ENCODE data around the gene LPIN1. TPM values are rescaled to one million over a fixed set of nuclear protein-coding genes. Genes with fewer than 3 reads are reported as not detected.
A peak's percentile ranks its signal among the peaks of the same experiment; 100 is the strongest.
"Not testable (repeated sequence)": the region's sequence is repeated elsewhere in the genome, so short reads cannot be mapped to it uniquely, and the experiment has no call there.

The LPIN1 gene
- total RNA-seq, 1 experiment from 2014 or later: 45.8 TPM

DNA sequence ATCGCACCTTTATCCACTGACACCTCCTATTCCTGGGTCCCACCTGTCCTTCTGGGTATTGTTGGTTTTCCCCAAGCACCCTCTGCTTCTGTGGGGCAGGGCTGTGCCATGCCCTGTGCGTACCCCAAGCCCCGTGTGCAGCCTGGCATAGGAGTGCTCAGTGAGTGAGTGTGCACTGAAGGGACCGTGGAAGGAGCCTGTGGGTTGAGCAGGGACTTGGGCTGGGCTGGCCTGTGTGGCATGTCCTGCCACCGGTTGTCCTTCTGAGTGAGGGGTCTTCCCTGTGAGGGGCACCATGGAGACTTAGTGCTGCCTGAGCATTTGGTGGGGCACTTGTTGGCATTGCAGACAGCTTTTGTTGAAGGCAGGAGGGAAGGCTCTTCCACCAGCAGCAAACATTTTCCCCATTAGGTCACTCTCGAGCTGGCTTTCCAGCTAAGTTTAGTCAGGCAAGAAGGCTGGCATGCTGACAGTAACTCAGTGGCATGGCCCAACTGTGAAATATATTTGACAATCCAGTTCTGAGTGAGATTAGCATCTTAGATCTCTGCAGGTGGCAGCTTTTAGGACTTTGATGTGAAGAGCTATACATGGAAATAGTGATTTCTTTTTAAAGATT is 64.7 kb downstream of the LPIN1 start:
- in situ Hi-C loops (cut with HindIII; ENCODE audit: low pct_unique_long_range_greater_than_20kb, low sequenced_read_pairs): no loop called here
- no peak for DNase-seq (ENCODE audit: low read depth, low spot score)

DNA sequence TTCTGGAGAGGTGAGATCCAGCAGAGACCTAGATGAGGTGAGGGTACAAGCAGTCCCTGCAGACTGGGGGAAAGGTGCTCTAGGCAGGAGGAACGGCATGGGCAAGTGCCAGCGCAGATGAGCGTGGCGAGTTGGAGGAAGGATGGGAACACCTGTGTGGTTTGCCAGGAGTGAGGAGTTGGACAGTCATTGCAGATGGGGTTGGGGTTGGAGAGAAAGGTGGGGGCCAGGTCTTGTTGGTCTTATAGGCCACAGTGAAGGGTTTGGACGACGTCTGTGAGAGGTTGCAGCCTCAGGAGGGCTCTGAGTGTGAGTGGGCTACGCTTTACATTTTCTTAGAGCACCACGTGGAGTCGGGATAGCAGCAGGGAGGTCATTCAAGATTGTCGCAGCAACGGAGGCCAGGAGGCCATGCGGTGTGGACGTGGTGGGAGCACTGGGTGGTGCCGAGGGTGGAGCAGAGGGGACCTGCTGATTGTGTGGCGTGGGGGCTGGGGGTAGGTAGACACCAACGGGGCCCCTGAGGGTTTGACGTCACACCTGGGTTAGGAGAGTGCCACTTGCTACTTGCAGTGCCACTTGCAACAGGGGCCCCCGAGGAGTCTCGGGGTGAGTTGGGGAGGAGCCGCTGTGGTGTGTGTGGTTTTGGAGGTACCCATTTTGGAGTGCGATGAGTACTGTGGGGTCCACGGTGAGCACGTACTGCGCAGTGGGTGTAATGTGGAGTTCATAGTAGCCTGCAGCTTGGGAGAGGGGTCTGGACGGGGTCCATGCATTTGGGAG is 66.2 kb downstream of the LPIN1 start:
- no peak for DNase-seq (ENCODE audit: low read depth, low spot score)
- in situ Hi-C loops (cut with HindIII; ENCODE audit: low pct_unique_long_range_greater_than_20kb, low sequenced_read_pairs): no loop called here

DNA sequence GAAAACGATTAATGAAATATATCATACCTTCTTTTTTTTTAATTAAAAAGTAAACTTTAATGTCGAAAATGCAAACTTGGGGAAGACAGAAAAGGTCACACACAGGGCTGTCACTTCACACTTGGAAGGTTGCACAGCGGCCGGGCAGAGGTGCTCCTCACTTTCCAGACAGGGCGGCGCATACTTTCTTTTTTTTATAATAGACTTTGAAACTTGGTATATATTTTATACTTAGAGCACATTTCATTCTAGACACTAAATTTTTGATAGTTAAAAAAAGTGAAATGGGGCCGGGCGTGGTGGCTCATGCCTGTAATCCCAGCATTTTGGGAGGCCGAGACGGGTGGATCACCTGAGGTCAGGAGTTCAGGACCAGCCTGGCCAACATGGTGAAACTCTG is 66.9 kb downstream of the LPIN1 start:
- DNase-seq (ENCODE audit: low read depth, low spot score); in situ Hi-C loops (cut with HindIII; ENCODE audit: low pct_unique_long_range_greater_than_20kb, low sequenced_read_pairs): not testable (repeated sequence)

DNA sequence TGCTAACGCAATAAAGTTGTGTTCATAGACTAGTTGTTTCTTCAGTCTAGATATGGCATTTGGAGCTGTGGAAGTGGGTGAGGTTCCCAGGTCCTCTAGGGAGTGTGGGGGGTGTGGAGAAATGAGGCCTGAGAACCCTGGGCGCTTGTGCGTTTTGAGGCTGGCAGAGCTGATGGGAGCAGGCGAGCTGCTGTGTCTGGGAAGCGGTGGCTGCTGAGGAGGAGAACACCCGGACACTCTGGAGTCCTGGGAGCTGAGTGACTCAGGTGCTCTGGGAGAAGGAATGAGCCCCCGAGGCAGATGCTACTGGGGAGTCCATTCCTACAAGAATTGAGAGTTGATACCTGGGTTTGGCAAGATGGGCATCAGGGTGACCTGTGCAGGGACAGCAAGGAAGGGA is 67.5 kb downstream of the LPIN1 start:
- in situ Hi-C loops (cut with HindIII; ENCODE audit: low pct_unique_long_range_greater_than_20kb, low sequenced_read_pairs): no loop called here
- no peak for DNase-seq (ENCODE audit: low read depth, low spot score)

DNA sequence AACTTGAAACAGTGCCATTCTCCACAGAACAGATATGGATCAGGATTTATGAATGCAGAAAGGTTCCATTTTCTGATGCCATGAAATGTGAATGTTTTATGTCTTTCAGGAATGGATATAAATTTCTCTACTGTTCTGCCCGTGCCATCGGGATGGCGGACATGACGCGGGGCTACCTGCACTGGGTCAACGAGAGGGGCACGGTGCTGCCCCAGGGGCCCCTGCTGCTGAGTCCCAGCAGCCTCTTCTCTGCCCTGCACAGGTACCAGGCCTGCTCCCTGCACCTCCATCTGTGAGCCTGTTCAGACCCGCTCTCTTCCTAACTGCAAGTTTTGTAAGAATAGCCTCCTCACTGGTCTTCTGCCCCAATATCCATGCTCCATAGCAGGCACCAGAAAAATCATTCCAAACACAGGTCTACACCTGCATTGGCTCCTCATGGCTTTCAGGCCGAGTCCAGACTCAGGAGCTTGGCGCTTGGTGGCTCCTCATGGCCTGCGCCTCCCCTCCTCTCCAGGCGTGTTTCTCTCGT is 68.6 kb downstream of the LPIN1 start:
- DNase-seq (ENCODE audit: low read depth, low spot score): no peak
- in situ Hi-C loops (cut with HindIII; ENCODE audit: low pct_unique_long_range_greater_than_20kb, low sequenced_read_pairs): no loop called here

DNA sequence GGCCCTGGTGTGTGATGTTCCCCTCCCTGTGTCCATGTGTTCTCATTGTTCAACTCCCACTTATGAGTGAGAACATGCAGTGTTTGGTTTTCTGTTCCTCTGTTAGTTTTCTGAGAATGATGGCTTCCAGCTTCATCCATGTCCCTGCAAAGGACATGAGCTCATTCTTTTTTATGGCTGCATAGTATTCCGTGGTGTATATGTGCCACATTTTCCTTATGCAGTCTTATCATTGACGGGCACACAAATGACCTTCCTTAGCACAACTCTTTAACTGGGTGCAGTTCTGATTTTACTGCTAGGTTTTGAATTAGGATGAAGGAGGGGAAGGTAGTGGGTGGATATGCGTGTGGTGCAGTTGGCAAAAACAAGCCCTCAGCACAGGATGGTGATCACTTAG is 70.5 kb downstream of the LPIN1 start:
- in situ Hi-C loops (cut with HindIII; ENCODE audit: low pct_unique_long_range_greater_than_20kb, low sequenced_read_pairs); DNase-seq (ENCODE audit: low read depth, low spot score): not testable (repeated sequence)

DNA sequence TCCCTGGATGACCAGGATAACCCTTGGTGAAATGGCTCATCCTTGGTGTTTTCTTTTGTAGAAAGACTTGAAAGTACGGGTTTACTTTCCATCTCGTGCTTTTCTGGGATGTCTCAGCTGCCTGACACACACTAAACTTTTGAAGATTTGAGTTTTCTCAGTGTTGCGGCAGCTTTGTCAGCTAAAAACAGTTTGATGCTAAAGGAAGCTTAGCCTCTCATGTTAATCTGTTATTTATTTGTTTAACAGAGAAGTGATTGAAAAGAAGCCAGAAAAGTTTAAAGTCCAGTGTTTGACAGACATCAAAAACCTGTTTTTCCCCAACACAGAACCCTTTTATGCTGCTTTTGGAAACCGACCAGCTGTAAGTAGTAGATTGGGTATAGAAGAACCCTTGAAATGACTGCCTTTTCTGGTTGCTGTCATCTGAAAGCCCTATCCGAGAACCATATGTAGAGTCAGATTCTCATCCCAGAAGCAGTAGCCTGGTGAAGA is 72.8 kb downstream of the LPIN1 start:
- in situ Hi-C loops (cut with HindIII; ENCODE audit: low pct_unique_long_range_greater_than_20kb, low sequenced_read_pairs): no loop called here
- no peak for DNase-seq (ENCODE audit: low read depth, low spot score)

DNA sequence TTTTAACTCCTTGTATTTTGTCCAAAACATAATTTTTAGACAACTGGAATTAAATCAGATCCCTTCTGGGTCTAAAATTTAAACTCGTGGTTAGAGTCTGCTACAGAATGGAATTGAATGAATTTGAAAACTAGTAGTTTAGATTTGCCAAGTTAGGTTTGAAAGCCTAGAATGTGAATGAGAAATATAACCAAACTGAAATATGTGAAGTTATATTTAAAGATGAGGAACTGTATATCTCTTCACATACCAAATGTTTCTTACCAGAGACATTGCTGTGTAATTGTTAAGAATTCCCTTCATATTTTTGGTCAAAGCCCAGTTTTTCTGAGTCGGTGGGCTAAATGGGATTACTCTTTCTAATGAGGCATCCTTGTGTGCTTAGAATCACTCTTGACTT is 74.2 kb downstream of the LPIN1 start:
- in situ Hi-C loops (cut with HindIII; ENCODE audit: low pct_unique_long_range_greater_than_20kb, low sequenced_read_pairs): no loop called here
- no peak for DNase-seq (ENCODE audit: low read depth, low spot score)

DNA sequence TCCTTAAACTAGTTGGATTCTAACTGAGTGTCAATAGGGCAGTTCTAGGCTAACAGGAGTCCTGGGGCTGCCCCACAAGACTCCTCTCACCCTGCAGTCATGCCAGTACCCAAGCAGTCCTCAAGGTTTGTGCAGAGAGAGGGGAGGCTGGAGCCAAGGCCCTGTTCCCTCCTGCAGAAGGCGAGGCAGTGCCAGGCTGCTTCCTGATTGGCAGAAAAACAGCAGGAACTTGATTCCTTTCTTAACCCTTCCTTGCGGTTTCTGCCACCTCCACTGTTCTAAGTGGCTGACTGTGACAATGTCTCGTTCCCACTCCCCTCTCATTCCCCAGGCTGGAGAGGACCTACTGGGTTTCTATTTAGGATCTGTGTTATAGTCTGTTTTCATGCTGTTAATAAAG is 75.3 kb downstream of the LPIN1 start:
- no peak for DNase-seq (ENCODE audit: low read depth, low spot score)
- in situ Hi-C loops (cut with HindIII; ENCODE audit: low pct_unique_long_range_greater_than_20kb, low sequenced_read_pairs): no loop called here

DNA sequence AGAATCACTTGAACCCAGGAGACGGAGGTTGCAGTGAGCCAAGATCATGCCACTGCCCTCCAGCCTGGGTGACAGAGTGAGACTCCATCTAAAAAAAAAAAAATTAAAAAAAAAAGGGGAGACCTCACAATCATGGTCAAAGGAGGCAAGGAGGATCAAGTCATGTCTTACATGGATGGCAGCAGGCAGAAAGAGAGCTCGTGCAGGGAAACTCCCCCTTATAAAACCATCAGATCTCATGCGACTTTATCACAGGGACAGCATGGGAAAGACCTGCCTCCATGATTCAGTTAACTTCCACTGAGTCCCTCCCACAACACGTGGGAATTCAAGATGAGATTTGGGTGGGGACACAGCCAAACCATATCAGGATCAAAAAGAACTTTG is 75.9 kb downstream of the LPIN1 start:
- DNase-seq (ENCODE audit: low read depth, low spot score); in situ Hi-C loops (cut with HindIII; ENCODE audit: low pct_unique_long_range_greater_than_20kb, low sequenced_read_pairs): not testable (repeated sequence)

DNA sequence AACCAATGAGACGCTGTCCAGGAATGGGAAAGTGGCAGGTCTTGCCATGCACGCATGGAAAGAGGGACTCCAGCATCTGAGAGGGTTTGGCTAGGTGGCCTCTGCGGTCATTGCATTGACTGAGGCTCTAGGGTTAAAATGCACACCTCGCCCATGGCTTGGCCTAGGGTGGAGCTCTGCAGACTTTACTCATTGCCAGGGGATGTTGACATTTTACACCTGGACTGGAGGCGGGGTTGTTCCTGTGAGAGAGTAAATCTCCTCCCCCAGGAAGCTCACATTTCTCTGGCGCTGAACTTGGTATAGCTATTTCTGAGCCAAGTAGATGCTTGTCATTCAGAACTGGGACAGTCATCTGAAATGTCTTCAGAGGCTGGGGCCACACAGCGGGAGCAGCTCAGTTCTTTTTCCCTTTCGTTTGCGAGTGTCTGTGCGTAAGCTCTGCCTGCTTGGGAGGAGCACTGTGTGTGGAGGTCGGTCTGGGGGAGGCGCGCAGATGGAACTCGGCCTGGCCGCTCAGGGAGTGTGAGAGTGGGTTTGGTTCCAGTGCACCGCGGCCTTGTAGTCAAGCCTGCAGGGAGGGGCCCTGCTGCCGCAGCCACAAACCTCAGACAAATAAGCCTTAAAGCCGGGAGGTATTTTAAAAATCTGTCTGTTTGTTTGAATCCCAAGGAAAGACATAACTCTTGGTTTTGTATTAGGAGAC is 76.5 kb downstream of the LPIN1 start:
- DNase-seq (ENCODE audit: low read depth, low spot score): no peak
- in situ Hi-C loops (cut with HindIII; ENCODE audit: low pct_unique_long_range_greater_than_20kb, low sequenced_read_pairs): no loop called here

DNA sequence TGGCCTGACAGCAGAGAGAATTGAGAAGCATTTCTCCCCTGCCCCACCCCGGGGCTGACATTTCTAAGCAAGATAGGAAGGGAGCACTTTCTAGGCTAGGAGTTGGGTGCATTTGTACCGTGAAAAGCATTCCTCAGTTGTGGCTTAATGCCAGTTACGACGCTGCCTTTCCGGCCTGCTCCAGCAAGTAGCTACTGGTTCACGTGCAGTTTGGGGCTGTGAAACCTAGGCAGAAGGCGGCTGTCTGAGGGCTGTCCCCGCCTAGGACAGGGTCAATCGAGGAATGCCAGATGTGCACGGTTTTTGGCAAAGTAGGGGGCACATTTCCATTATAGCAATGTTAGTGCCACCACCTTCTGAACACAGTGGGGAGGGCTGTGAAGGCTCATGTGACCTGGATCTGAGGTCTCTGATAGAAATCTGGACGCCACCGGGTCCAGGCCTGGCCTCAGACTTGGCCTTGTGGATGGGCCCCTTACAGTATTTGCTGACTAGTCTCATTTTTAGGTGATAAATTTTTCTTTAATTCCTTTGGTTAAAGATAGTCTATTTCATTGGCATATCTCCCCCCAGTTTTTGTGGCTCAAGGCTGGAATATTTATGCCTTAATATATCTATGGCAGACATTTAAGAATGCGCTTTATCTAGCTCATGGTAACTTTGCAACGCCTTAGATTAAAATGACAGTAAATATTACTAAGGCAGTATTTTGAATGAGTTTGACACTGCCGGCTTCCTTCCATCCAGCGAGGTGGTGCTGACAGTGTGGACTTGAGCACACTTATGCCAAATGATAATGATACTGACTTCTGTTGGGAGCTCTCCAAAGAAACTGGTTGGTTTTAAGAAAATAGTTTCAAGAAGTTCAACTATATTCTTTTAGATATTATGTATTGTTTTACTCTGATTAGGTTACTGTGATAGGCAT is 78.7 kb downstream of the LPIN1 start:
- no peak for DNase-seq (ENCODE audit: low read depth, low spot score)
- in situ Hi-C loops (cut with HindIII; ENCODE audit: low pct_unique_long_range_greater_than_20kb, low sequenced_read_pairs): no loop called here

DNA sequence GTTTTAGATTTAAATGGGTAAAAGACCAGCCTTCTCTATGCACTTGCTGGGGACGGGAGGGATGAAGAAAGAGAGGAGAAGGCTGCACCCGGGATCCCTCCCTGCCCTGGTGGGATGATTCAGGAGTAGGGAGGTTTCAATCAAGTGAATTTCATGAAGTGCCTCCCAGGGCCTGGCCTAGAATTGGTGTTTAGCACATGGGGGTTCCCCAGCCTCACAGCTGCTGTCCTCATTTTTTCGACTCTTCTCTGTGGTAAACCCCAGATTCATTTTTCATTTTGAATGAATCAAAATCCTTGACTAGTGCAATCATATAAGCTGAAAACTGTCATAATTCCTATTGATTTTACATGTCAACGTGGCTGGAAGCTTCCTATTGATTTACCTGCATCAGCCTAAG is 81.1 kb downstream of the LPIN1 start:
- DNase-seq (ENCODE audit: low read depth, low spot score): no peak
- in situ Hi-C loops (cut with HindIII; ENCODE audit: low pct_unique_long_range_greater_than_20kb, low sequenced_read_pairs): no loop called here

DNA sequence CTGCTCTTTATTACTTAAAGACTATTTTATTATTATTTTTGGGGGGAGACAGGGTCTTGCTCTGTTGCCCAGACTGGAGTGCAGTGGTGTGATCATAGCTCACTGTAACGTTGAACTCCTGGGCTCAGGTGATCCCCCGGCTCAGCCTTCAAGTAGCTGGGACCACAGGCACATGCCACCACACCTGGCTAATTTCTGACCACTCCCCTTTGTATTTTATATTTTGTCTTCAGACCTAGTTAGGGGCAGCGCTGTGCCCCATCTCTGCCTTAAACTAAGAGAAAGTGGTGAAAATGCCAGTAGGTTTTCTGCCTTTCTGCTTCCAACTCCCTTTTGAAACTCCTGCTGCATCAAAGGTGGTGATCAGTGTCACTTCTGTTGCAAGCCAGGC is 82.5 kb downstream of the LPIN1 start:
- DNase-seq (ENCODE audit: low read depth, low spot score): no peak
- in situ Hi-C loops (cut with HindIII; ENCODE audit: low pct_unique_long_range_greater_than_20kb, low sequenced_read_pairs): no loop called here

DNA sequence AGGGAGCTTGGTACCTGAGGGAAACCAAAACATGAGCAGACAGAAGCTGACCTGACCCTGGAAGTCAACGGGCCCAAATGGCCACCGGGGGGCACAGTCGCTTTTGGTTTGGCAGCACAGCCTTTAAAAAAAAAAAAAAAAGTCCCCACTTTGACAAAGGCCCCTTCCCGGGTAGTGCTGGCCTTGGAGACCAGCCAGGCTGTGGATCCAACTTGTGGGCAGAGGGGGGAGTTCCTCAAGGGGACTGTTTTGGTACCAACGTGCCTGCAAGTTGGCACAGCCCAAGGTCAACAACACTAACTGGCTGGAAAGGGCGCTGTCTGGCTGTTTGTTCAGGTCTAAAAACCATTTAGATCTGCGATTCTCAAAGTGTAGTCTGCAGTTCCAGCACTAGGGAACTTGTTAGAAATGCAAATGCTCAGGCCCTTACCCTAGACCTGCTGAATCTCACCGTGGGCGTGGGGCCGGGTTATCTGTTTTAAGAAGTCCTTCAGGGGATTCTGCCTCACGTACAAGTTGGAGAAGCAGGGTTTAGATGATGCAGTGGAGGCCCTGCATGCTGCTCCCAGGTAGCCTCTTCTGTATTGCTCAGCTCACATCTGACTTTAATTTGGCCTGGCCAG is 83.0 kb downstream of the LPIN1 start:
- in situ Hi-C loops (cut with HindIII; ENCODE audit: low pct_unique_long_range_greater_than_20kb, low sequenced_read_pairs): no loop called here

DNA sequence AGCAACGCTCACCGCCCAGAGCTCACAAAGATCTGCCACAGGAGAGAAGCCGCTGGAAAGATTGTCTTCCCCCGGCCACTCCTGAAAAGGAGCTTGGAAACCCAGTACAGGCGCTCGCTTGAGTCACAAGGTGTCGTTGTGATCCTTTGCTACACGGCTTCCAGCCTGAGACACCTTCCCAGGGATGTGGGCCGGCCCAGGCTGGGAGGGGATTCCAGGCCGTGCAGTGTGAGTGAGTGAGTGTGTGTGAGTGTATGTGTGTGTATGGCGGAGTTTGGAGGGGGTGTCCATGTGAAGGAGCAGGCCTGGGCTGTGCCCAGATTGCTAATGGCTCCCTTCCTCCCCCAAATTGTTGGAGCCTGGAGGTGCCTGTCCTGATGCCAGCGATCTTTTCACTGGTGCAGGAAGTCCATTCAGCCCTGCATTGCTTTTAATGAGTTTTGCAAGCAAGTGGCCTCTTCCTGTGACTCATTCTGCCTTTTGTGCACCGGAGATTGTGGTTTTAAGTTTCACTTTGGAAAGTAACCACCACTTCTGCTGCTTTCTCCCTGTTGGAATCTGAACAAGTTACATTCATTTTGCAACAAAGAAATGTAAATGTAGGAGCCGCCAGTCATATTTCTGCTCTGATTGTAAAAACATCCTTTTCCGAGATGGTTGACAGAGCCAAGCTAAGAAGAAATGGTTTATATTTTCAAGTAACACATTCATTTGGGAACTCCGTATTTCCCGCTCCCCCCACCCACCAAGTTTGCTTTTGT is 83.7 kb downstream of the LPIN1 start:
- in situ Hi-C loops (cut with HindIII; ENCODE audit: low pct_unique_long_range_greater_than_20kb, low sequenced_read_pairs): no loop called here
- peak; percentile 99 for DNase-seq (ENCODE audit: low read depth, low spot score)

More for the DNA sequence above, 83.0 kb downstream of the LPIN1 start:
- DNase-seq (ENCODE audit: low read depth, low spot score): peak; percentile 91

Measured in SK-MEL-5 (cell line).